OCI-LY3 (cell line): ENCODE measurements around the gene ISG15.

Source experiments
- CTCF ChIP-seq: fragments of 200-600, 300-600 bp; sonication (generic); IDR thresholded peaks from 2 replicates; pipeline ENCODE4 v1.5.1; 2014; ENCODE audit warnings: antibody characterized with exemption, low read length, low read depth
- EZH2phosphoT487 ChIP-seq: fragments of 200-600 bp; shearing (Covaris generic); IDR thresholded peaks from 2 replicates; pipeline ENCODE4 v1.6.1; 2018; ENCODE audit warnings: antibody characterized with exemption, mixed run types, low read depth

GRCh38 chr1:975365-975764 is 37.9 kb upstream of the ISG15 start:
- TF ChIP-seq EZH2phosphoT487: no peak
- TF ChIP-seq CTCF: no peak
